HG03354 (cell line): ENCODE results near the gene DCUN1D5.

ENCODE experiments used
- ATAC-seq: cut with Tn5 transposase; IDR thresholded peaks from one replicate; pipeline ENCODE4 v1.9.1; 2021; ENCODE audit warnings: mild to moderate bottlenecking; ENCODE audit not compliant: unreplicated experiment, poor library complexity, severe bottlenecking

Gene DCUN1D5

GRCh38 chr11:103091801-103092524 lies at the start of gene DCUN1D5:
TSS of gene DCUN1D5 (minus strand) at chr11:103092160. CDS start at chr11:103091872, 288 bp downstream.
- peak; percentile 99 for ATAC-seq

DNA sequence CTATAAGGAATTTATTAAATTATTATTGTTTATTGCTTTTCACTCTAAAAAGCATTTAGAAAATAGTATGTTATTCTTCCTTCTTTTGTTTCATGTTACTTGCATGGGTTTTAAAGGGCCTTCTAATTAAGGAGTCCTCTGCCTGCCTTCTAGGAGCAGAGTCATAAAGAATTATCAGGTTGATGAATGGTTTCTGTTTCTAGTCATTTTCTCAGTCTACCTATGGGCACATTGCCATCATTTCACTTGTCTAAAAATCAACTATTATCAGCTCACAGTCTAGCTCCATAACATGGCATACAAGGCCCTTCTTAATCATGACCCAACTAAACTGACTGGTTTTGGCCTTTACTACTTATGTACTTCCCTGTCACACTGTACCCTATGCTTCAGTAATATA lies 33.5 kb upstream of the DCUN1D5 start:
- no peak for ATAC-seq

DNA sequence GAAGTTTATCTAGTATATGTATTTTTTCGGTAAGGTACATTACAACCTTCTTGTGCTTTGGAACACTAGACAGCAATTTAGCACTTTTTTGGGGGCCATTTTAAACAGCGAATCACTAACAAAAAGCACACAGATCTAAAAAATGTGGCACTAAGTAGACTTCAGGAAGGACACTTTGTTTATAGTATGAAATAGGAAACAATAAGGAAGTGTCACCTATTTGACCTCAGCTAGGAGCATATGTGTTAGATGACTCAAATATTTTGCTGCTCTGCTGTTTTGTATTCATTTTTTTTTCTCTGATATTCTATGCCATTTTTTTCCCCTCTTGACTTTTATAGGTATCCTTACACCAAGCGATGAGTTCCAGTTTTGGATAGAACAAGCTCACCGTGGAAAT lies 22.9 kb upstream of the DCUN1D5 start:
- ATAC-seq = no peak

- ATAC-seq = no peak
These were observed 20.4 kb upstream of the DCUN1D5 start for GRCh38 chr11:103112364-103112763.

- ATAC-seq = no peak
These were observed 19.4 kb upstream of the DCUN1D5 start for GRCh38 chr11:103111400-103111799.

- ATAC-seq = no peak
These were observed 18.4 kb upstream of the DCUN1D5 start for GRCh38 chr11:103110391-103110790.

DNA sequence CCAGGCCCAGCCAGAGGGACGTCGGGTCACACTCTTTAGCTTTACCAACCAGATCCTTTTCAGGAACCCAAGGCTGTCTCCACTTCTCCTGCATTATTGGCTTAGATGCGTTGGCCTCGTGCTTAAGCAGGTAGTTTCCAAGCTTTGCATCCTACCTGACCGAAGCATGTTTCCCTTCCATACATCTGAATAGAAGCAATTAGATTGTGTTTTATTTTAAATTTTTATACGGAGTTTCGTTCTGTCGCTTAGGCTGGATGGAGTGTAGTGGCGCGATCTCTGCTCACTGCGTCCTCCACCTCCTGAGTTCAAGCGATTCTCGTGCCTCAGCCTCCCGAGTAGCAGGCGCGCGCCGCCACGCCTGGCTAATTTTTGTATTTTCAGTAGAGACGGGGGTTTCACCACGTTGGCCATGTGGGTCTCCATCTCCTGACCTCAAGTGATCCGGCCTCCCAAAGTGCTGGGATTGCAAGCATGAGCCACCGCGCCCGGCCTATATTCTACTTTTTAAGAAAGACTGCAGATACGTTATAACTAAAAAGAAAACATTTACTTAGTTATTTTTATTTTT lies 17.9 kb upstream of the DCUN1D5 start:
- ATAC-seq = peak; percentile 29

- peak; percentile 99 for ATAC-seq
These were observed 17.2 kb upstream of the DCUN1D5 start, which contains the start of gene DYNC2H1 for GRCh38 chr11:103108933-103109817. TSS of gene DYNC2H1 (plus strand) at chr11:103109426. CDS start at chr11:103109575, 149 bp downstream.

GRCh38 chr11:103097279-103097678 lies 5.3 kb upstream of the DCUN1D5 start:
- ATAC-seq = no peak

DNA sequence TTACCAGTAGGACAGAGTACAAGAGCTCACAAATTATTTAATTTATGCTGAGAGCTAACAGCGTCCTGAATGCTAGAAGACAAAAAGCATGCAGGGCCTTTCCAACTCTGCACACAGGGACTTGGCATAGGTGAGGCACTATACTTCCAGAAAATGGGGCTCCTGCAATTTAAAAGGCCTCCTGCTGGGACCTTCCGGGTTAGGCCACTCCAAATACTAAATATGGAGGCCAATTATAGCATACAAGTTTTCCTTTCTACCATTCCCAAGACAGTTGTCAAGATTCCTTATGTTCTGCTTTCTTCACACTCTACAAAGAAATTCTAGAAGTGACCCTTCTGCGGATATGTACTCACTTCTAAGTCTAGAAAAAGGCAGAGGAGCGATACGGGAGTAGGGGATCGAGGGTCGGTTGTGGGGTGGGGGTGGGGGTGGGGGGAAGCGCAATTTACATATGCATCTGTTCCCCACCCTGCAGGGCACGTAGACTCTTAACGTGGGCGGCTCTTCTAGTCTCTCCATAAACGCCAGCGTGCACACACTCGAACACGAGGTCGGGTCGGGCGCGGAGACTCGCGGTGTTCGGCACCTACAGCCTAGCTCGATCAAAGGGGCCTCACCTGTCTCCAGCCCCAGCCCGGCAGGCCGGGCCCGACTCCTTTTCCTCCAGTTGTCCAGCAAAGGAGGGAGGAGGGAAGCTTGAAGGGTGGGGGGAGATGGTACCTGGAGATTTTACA lies 728 bp downstream of the DCUN1D5 start:
- ATAC-seq = peak; percentile 47

GRCh38 chr11:103086461-103086860 lies 5.5 kb downstream of the DCUN1D5 start:
- ATAC-seq = no peak

DNA sequence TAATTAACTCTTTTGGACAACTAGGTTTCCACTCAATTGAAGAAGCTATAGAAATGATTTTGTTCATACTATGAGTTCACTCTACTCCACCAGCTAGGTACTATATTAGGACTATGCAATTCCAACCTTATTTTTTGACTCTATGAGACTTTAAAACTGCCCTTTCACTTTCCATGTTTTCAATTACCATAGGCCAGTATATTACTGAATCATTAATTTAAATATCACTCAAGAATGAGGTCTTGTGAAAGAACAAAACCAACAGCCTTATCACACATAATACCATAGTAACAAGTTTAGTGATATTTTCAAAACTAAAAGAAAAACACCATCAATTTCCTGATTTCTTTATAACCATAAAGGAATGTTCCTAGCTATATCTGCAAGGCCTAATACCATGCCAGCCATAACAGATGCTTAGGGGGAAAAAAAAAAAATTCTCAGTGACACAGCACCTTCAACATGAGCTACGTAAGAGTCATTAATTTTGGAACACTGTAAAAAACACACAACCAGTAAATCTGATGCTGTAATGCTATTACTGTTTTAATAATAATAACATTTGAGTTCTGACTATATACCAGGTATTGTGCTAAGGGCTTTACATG lies 6.1 kb downstream of the DCUN1D5 start:
- no peak for ATAC-seq

DNA sequence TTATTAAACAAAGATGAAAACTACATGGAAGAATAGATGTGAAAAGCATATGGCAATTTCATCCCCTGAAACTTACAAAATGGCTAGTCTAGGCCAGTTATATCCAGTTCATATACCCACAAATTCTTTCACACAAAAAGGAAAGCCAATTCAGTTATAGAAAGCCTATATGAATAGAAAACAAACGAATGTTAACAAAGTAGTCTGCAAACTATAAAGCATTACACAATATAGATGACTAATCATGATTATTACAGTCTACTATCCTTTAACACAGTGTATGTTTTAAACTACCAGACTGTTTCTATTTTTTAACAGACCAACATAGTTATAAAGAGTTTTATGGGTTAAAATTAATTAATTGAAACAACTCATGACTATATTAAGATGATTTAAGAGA lies 12.1 kb downstream of the DCUN1D5 start:
- ATAC-seq = no peak

- ATAC-seq = no peak
These were observed 13.2 kb downstream of the DCUN1D5 start for GRCh38 chr11:103078710-103079109.

GRCh38 chr11:103077554-103077953 lies 14.4 kb downstream of the DCUN1D5 start:
- ATAC-seq = no peak

- no peak for ATAC-seq
These were observed 15.6 kb downstream of the DCUN1D5 start for GRCh38 chr11:103076361-103076760.

GRCh38 chr11:103071008-103071407 lies 21.0 kb downstream of the DCUN1D5 start:
- ATAC-seq = no peak

GRCh38 chr11:103070142-103070541 lies 21.8 kb downstream of the DCUN1D5 start:
- peak; percentile 50 for ATAC-seq

DNA sequence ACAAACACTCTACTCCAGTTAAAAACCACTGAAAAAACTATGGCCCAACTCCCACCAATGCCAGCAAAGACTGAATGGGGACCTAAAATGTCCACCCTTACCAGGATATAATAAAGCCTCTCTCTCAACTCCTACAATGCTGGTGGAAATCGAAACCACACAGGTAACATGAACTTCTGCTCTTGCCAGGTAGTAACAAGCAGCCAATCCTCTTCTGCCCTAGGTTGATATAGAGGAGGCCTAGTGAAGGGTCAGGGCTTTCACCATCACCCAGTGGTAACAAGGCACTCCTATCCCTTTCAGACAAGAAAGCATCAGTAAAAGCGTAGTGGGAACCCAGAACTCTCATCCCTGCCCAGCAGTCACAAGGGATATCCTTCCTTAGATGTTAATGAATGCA lies 22.6 kb downstream of the DCUN1D5 start:
- ATAC-seq = no peak
